Esophagus muscularis mucosa (tissue), 4 donors: Measurements from ENCODE around the gene NAT14. TPM values are rescaled to one million over a fixed set of nuclear protein-coding genes. Genes with fewer than 3 reads are reported as not detected.
A peak's percentile ranks its signal among the peaks of the same experiment; 100 is the strongest.

Experiments used
- DNase-seq: peaks from one replicate; pipeline ENCODE4 v3.0.0-alpha.2; 2017; ENCODE audit errors: extremely low spot score
- H3K27ac ChIP-seq, 4 donors: fragments of 200-600 bp; sonication (generic); replicated peaks in 1 of 4; 1 replicate in 3 of 4; 2 replicates in 1 of 4; pipeline ENCODE4 v1.5.1; 2016 to 2019; ENCODE audit warnings: mild to moderate bottlenecking in 1 of 4
- H3K27me3 ChIP-seq, 4 donors: fragments of 200-600 bp; sonication (generic); one replicate each; pipeline versions ENCODE4 v1.5.1 to v1.6.0; 2016 to 2019
- H3K36me3 ChIP-seq, 4 donors: fragments of 200-600 bp; sonication (generic); one replicate each; pipeline ENCODE4 v1.5.1; 2016 to 2019
- H3K4me1 ChIP-seq, 4 donors: fragments of 200-600 bp; sonication (generic); one replicate each; pipeline ENCODE4 v1.5.1; 2016 to 2019
- H3K4me3 ChIP-seq, 4 donors: fragments of 200-600 bp; sonication (generic); 1 replicate in 2 of 4; 2 replicates in 2 of 4; pipeline ENCODE4 v1.5.1; 2016 to 2019; ENCODE audit warnings: mild to moderate bottlenecking in 4 of 4, moderate library complexity in 1 of 4
- H3K9me3 ChIP-seq, 4 donors: fragments of 200-600 bp; sonication (generic); 1 replicate in 3 of 4; 2 replicates in 1 of 4; pipeline ENCODE4 v1.5.1; 2016 to 2019
- EP300 ChIP-seq: sonication (generic); formaldehyde crosslinking; IDR thresholded peaks from one replicate; pipeline ENCODE4 v1.6.1; 2017; ENCODE audit warnings: antibody characterized with exemption
- POLR2A ChIP-seq: fragments of 450-650 bp; IDR thresholded peaks from one replicate; pipeline ENCODE4 v1.6.1; 2017; ENCODE audit warnings: antibody characterized with exemption, moderate library complexity, mild to moderate bottlenecking, low read depth
- POLR2AphosphoS5 ChIP-seq, 2 donors: sonication (generic); formaldehyde crosslinking; IDR thresholded peaks; one replicate each; pipeline ENCODE4 v1.6.1; 2017; ENCODE audit warnings: antibody characterized with exemption in 2 of 2
- WGBS: methylation state at CpG from one replicate; pipeline ENCODE4 v1.1.5; 2018; 5-methylcytosine and 5-hydroxymethylcytosine counted together
- intact Hi-C: fragments of 100-400 bp; cut with DNase I; formaldehyde crosslinking; loops from one replicate; pipeline ENCODE4 v1.15.1; 2023
- total RNA-seq, 4 donors: library from RNA; depleted of rRNA; stranded (reverse); fragments of >200 nt; gene quantifications; one replicate each; pipeline versions ENCODE4 v1.1.0 to v1.2.1, GENCODE V29; 2016
- TF ChIP-seq, protein P1 (sequence below), 3 experiments: fragments of 200-600 bp in 2 of 3; fragments of 450-650 bp in 1 of 3; sonication (generic) in 2 of 3; IDR thresholded peaks; one replicate each; pipeline ENCODE4 v1.5.1; 2017 to 2019; ENCODE audit warnings: antibody characterized with exemption in 3 of 3, mild to moderate bottlenecking in 2 of 3, moderate library complexity in 1 of 3

Gene NAT14
- total RNA-seq, 4 donors from 2014 or later: 5.8 to 14.2 (median 10.2) TPM

GRCh38 chr19:55481794-55482155 lies 3.2 kb upstream of the NAT14 start:
- H3K9me3 ChIP-seq: no peaks in the 10 kb centered on the region
- 78% methylated on average over 8 of the region's 40 CpGs for WGBS
- no peaks in the 10 kb centered on the region for H3K27me3 ChIP-seq
- H3K27ac ChIP-seq: no peak overlapping the region
- H3K4me1 ChIP-seq: peaks cover 49 to 59% (median 52%) of the 10 kb centered on the region in 4 donors
- TF ChIP-seq, protein P1, sequence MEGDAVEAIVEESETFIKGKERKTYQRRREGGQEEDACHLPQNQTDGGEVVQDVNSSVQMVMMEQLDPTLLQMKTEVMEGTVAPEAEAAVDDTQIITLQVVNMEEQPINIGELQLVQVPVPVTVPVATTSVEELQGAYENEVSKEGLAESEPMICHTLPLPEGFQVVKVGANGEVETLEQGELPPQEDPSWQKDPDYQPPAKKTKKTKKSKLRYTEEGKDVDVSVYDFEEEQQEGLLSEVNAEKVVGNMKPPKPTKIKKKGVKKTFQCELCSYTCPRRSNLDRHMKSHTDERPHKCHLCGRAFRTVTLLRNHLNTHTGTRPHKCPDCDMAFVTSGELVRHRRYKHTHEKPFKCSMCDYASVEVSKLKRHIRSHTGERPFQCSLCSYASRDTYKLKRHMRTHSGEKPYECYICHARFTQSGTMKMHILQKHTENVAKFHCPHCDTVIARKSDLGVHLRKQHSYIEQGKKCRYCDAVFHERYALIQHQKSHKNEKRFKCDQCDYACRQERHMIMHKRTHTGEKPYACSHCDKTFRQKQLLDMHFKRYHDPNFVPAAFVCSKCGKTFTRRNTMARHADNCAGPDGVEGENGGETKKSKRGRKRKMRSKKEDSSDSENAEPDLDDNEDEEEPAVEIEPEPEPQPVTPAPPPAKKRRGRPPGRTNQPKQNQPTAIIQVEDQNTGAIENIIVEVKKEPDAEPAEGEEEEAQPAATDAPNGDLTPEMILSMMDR (IDR thresholded peaks at IDR 0.05): no peak
- TF ChIP-seq POLR2AphosphoS5 (IDR thresholded peaks at IDR 0.05) (no peak), POLR2A (no peak), EP300 (no peak)
- H3K36me3 ChIP-seq: peaks cover 18 to 33% (median 27%) of the 10 kb centered on the region in 4 donors
- H3K4me3 ChIP-seq: no peak overlapping the region
- no peak for DNase-seq
- intact Hi-C loops: no loop called here

- Histone ChIP-seq H3K9me3 (no peaks in the 10 kb centered on the region), H3K4me1 (peaks cover 52 to 63% (median 55%) of the 10 kb centered on the region in 4 donors), H3K36me3 (peaks cover 18 to 33% (median 27%) of the 10 kb centered on the region in 4 donors), H3K27me3 (no peaks in the 10 kb centered on the region), H3K27ac (no peak overlapping the region), H3K4me3 (no peak overlapping the region)
- WGBS: 92% methylated on average over 33 of the region's 83 CpGs
- no peak for DNase-seq
- intact Hi-C loops: no loop called here
- no peak for TF ChIP-seq EP300
- TF ChIP-seq, protein P1 (IDR thresholded peaks at IDR 0.05): no peak
- no peak for TF ChIP-seq POLR2AphosphoS5 (IDR thresholded peaks at IDR 0.05)
- TF ChIP-seq POLR2A: no peak
Observed at GRCh38 chr19:55482156-55482961, 2.6 kb upstream of the NAT14 start.

GRCh38 chr19:55482967-55483705 lies 1.9 kb upstream of the NAT14 start:
- H3K27me3 ChIP-seq: no peaks in the 10 kb centered on the region
- no peak for TF ChIP-seq POLR2AphosphoS5 (IDR thresholded peaks at IDR 0.05)
- TF ChIP-seq POLR2A: no peak
- no peak for TF ChIP-seq EP300
- TF ChIP-seq, protein P1 (IDR thresholded peaks at IDR 0.05): no peak
- no peak overlapping the region for H3K27ac ChIP-seq
- 95% methylated on average over 36 of the region's 47 CpGs for WGBS
- no peaks in the 10 kb centered on the region for H3K9me3 ChIP-seq
- H3K4me1 ChIP-seq: peaks cover 52 to 63% (median 55%) of the 10 kb centered on the region in 4 donors
- no peak for DNase-seq
- peaks cover 18 to 33% (median 27%) of the 10 kb centered on the region in 4 donors for H3K36me3 ChIP-seq
- intact Hi-C loops: no loop called here
- no peak overlapping the region for H3K4me3 ChIP-seq

- 79% methylated on average over 21 of the region's 46 CpGs for WGBS
- intact Hi-C loops: no loop called here
- H3K27ac ChIP-seq: peak overlapping the region; percentile 93 to 98 (median 96)
- peak overlapping the region; percentile 58 to 73 (median 66) for H3K4me3 ChIP-seq
- no peaks in the 10 kb centered on the region for H3K9me3 ChIP-seq
- no peak for DNase-seq
- peaks cover 54 to 63% (median 56%) of the 10 kb centered on the region in 4 donors for H3K4me1 ChIP-seq
- H3K27me3 ChIP-seq: no peaks in the 10 kb centered on the region
- no peak for TF ChIP-seq EP300
- TF ChIP-seq POLR2A: no peak
- TF ChIP-seq POLR2AphosphoS5 (IDR thresholded peaks at IDR 0.05): no peak
- TF ChIP-seq, protein P1 (IDR thresholded peaks at IDR 0.05): no peak
- peaks cover 18 to 33% (median 27%) of the 10 kb centered on the region in 4 donors for H3K36me3 ChIP-seq
Observed at GRCh38 chr19:55483706-55484592, 1.0 kb upstream of the NAT14 start.
